Measurements from ENCODE around the gene SPON2. TPM values are rescaled to one million over a fixed set of nuclear protein-coding genes. Genes with fewer than 3 reads are reported as not detected.

The SPON2 gene
- total RNA-seq, 2 experiments from 2014 or later = 12.8 to 15.7 TPM

GRCh38 chr4:1208266-1208961, 36.0 kb upstream of the SPON2 start:
- CTCF ChIA-PET = no interaction called here
- Mint-ChIP-seq H3K9me3 (no peaks in the 10 kb centered on the region), H3K4me1 (ENCODE audit: low read depth) (peaks cover 6% of the 10 kb centered on the region), H3K27me3 (no peaks in the 10 kb centered on the region), H3K36me3 (ENCODE audit: low read depth) (peaks cover 8% of the 10 kb centered on the region), H3K27ac (peak overlapping the region; percentile 53), H3K4me3 (peak overlapping the region; percentile 34)
- Histone ChIP-seq H3K27ac (ENCODE audit: low read depth in 1 of 2, low read length in 2 of 2) (no peak overlapping the region), H3K36me3 (ENCODE audit: insufficient read depth, low read length) (peaks cover 36% of the 10 kb centered on the region), H3K27me3 (ENCODE audit: control insufficient read depth in 1 of 2, insufficient read depth in 2 of 2, low read length in 2 of 2) (no peaks in the 10 kb centered on the region), H3K4me3 (ENCODE audit: low read length) (no peak overlapping the region), H3K4me1 (ENCODE audit: insufficient read depth, low read length) (peaks cover 35% of the 10 kb centered on the region), H3K9me3 (ENCODE audit: control insufficient read depth in 1 of 2, insufficient read depth in 1 of 2, low read length in 2 of 2) (peaks cover 0 to 3% of the 10 kb centered on the region in 2 experiments)
- TF ChIP-seq, protein P1, sequence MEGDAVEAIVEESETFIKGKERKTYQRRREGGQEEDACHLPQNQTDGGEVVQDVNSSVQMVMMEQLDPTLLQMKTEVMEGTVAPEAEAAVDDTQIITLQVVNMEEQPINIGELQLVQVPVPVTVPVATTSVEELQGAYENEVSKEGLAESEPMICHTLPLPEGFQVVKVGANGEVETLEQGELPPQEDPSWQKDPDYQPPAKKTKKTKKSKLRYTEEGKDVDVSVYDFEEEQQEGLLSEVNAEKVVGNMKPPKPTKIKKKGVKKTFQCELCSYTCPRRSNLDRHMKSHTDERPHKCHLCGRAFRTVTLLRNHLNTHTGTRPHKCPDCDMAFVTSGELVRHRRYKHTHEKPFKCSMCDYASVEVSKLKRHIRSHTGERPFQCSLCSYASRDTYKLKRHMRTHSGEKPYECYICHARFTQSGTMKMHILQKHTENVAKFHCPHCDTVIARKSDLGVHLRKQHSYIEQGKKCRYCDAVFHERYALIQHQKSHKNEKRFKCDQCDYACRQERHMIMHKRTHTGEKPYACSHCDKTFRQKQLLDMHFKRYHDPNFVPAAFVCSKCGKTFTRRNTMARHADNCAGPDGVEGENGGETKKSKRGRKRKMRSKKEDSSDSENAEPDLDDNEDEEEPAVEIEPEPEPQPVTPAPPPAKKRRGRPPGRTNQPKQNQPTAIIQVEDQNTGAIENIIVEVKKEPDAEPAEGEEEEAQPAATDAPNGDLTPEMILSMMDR (IDR thresholded peaks at IDR 0.05) = no peak
- DNase-seq (peak in 1 of 14 experiments; percentile 9), ATAC-seq (ENCODE audit: poor library complexity) (no peak)
- intact Hi-C loops (cut with DNase I, micrococcal nuclease) = no loop called here
- POLR2A ChIA-PET = interaction anchor here (1.4 kb wide), 1 partner anchor 138 kb away, joined by 4 read pairs; the partner anchor contains the start of gene UVSSA

DNA sequence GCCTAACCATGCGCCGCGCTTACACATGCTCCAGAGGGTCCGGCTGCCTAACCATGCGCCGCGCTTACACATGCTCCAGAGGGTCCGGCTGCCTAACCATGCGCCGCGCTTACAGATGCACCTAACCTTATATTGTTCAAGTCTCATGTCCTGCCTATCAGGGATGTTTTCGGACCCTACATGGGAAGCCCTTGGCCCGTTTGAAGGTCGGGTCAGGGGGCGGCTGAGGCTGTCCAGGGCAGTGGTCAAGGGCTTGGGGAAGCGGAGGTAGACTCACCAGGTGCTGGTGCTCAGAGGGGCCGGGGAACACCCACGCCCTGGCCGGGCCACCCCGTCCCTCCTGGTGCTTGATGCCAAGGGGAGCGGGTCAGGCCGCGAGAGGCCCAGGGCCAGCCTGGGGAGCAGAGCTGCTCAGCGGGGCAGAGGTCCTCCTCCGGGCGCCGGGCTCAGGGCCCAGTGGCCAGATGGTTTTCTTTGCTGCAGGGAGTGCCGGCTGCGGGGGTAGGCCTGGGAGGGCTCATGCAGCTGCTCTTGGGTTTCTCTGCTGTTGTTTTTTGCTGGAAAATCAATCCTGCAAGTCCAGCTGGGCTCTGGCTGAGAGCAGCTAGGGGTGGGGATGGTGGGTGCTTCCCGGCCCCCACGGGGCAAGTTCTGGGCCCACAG, 35.4 kb upstream of the SPON2 start:
- Histone ChIP-seq H3K4me1 (ENCODE audit: insufficient read depth, low read length) (peaks cover 42% of the 10 kb centered on the region), H3K4me3 (ENCODE audit: low read length) (no peak overlapping the region), H3K36me3 (ENCODE audit: insufficient read depth, low read length) (peaks cover 29% of the 10 kb centered on the region), H3K27me3 (ENCODE audit: control insufficient read depth in 1 of 2, insufficient read depth in 2 of 2, low read length in 2 of 2) (no peaks in the 10 kb centered on the region), H3K9me3 (ENCODE audit: control insufficient read depth in 1 of 2, insufficient read depth in 1 of 2, low read length in 2 of 2) (peaks cover 0 to 3% of the 10 kb centered on the region in 2 experiments), H3K27ac (ENCODE audit: low read depth in 1 of 2, low read length in 2 of 2) (no peak overlapping the region)
- intact Hi-C loops (cut with DNase I, micrococcal nuclease) = no loop called here
- TF ChIP-seq, protein P1 (IDR thresholded peaks at IDR 0.05) = no peak
- Mint-ChIP-seq H3K4me3 (no peak overlapping the region), H3K4me1 (ENCODE audit: low read depth) (peaks cover 7% of the 10 kb centered on the region), H3K27ac (no peak overlapping the region), H3K9me3 (no peaks in the 10 kb centered on the region), H3K36me3 (ENCODE audit: low read depth) (peaks cover 8% of the 10 kb centered on the region), H3K27me3 (no peaks in the 10 kb centered on the region)
- ChIA-PET CTCF (no interaction called here), POLR2A (interaction anchor here (1.4 kb wide), 1 partner anchor 139 kb away, joined by 4 read pairs; the partner anchor contains the start of gene UVSSA)
- ATAC-seq (ENCODE audit: poor library complexity) = no peak
- DNase-seq = peak in 2 of 14 experiments; percentile 4 to 28

DNA sequence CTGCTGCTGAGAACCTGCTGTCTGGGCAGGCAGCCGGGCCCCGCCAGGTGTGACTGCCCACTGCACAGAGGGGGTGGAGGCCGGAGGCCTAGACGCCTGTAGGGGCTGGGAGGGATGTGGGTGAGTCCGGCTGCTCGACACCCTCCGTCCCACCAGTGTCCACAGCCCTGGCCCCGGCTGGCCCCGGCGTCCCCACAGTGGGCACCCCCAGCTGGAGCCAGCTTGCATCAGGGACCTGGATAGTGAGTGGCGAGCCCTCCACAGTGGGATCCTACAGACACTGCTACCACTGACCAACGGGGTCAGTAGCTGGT, 34.7 kb upstream of the SPON2 start:
- H3K27me3 Mint-ChIP-seq = no peaks in the 10 kb centered on the region
- intact Hi-C loops (cut with DNase I, micrococcal nuclease) = no loop called here
- peaks cover 23% of the 10 kb centered on the region for H3K36me3 ChIP-seq (ENCODE audit: insufficient read depth, low read length)
- DNase-seq = peak in 4 of 14 experiments; percentile 1 to 28 (median 10)
- H3K9me3 ChIP-seq (ENCODE audit: control insufficient read depth in 1 of 2, insufficient read depth in 1 of 2, low read length in 2 of 2) = peaks cover 0 to 3% of the 10 kb centered on the region in 2 experiments
- peaks cover 10% of the 10 kb centered on the region for H3K4me1 Mint-ChIP-seq (ENCODE audit: low read depth)
- ATAC-seq (ENCODE audit: poor library complexity) = no peak
- no peak overlapping the region for H3K27ac ChIP-seq (ENCODE audit: low read depth in 1 of 2, low read length in 2 of 2)
- ChIA-PET POLR2A (no interaction called here), CTCF (no interaction called here)
- peaks cover 8% of the 10 kb centered on the region for H3K36me3 Mint-ChIP-seq (ENCODE audit: low read depth)
- H3K27ac Mint-ChIP-seq = no peak overlapping the region
- no peak overlapping the region for H3K4me3 Mint-ChIP-seq
- no peaks in the 10 kb centered on the region for H3K9me3 Mint-ChIP-seq
- H3K4me1 ChIP-seq (ENCODE audit: insufficient read depth, low read length) = peaks cover 48% of the 10 kb centered on the region
- H3K27me3 ChIP-seq (ENCODE audit: control insufficient read depth in 1 of 2, insufficient read depth in 2 of 2, low read length in 2 of 2) = no peaks in the 10 kb centered on the region
- H3K4me3 ChIP-seq (ENCODE audit: low read length) = no peak overlapping the region
- TF ChIP-seq, protein P1 (IDR thresholded peaks at IDR 0.05) = no peak

All from CD4-positive, alpha-beta T cell (primary cell).